ENCODE results near the gene WNT11.

The WNT11 gene

DNA sequence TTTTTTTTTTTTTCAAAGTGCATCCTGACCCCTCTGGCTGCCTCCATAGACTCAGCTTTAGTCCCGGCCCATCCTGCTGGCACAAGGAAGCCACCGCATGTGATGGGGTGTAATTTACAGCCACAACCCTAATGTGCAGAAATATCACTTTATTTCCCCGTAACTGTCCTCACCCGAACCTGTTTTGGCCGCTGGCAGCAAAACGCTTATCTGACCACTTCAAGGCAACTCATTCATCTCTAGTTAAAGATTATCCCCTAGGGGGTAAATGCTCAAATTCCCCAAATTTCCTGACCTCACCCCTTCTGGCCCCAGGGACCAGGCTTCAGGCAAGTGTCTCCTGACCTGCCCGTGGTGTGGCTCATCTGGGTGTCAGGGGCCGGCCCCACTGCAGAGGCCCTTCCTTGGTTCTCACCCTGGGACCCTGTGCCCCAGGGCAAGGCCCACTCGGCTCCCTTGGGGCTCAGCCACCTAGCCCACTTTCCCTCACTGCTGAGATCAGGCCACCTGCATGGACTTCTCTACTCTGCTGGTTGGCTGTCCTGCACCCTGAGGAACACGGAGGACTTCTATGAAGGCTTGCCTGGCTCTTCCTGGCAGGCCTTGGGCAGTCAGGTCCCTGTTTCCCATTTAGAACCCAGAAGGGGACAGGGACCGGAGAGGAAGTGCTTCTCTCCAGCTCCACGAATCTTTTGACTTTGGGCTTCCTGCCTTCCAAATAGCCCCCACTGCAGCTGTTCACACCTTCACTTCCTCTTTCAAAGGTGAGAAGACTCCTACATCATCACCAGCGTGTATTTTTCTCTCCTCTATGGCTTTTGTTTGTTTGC lies 53.3 kb downstream of the WNT11 start:
- no peak for DNase-seq

- DNase-seq, result peak; percentile 71
Measured at GRCh38 chr11:76152086-76152681, 54.1 kb downstream of the WNT11 start.

- no peak for DNase-seq
Measured at GRCh38 chr11:76151556-76152085, 54.7 kb downstream of the WNT11 start.

DNA sequence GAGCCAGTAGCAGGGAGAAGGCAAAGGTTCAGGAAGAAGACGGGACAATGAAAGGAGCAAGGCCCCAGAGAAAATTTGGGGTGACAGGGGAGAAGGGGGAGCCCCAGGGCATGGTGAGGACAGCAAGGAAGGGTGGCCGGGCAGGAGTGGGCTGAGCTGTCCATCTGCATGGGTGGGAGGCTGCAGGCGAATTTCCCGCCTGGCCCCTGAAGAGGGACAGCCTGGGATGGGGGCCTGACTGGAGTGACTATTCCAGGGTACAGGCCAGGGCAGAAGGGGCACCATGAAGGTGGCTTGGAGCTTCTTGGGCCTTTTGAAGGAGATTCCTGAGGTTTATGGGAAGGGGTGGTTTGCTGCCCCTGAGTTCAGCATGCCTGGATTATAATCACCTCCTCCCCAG lies 56.2 kb downstream of the WNT11 start:
- DNase-seq, result no peak

- no peak for DNase-seq
Measured at GRCh38 chr11:76149713-76150112, 56.6 kb downstream of the WNT11 start.

DNA sequence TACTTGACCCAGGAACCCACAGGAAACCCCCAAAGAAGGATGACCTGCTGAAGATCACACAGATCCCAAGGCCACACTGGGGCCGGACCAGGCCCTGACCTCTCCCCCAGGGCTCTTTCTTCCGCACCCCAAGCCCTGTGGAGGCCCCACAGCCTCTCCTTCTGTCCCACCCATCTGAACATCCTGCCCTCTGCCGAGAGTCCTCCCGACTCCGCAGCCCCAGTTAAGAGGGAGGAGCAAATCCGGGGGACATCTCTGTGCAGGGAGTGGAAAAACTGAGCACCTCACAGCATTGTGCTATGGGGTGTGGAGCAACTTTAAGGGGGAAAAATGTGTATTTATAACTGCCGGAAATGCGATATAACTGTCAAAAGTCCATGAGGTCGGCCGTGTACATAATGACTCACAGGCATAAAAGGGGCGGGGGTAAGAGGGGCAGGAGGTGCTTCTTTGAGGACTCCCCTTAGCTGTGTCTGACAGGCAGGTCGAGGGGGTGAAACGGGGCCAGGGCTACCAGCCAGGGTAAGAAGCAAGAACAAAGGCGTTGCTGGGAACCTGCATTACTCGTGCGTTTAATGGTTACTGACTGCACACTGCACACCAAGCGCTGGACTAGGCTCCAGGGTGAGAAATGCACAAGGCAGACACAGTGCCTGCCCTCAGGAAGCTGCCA lies 57.2 kb downstream of the WNT11 start:
- no peak for DNase-seq

GRCh38 chr11:76148231-76148630 lies 58.1 kb downstream of the WNT11 start:
- no peak for DNase-seq

DNA sequence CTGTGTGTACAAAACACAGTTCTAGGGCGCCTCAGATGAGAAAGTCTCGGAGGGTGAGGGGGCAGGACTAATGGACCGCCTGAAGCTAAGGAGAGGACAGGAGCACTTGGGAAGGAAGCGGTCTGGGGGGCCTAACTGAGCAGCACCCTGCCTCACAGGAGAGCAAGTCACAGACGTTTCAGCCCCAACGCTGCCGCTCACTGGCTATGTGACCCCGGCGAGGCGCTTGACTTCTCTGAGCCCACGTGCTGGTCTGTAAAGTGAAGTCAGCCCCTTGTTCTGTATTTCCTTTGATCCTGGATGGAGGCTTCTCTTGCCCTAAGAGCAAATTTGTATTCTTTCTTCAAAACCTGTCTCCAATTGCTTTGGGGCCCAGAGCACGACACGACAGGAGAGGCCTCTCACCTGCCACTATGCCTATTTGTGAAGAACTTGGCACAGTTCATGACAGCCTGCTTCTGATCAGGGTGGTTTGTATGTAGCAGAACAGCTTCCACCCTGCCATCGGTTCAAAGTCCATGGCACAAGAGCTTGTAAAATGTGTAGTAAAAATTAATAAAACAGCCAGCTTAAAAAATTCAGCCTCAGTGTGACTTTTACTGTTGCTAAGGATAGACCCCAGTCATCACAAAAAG lies 59.1 kb downstream of the WNT11 start:
- DNase-seq, result no peak

GRCh38 chr11:76143274-76143673 lies 63.0 kb downstream of the WNT11 start:
- no peak for DNase-seq

DNA sequence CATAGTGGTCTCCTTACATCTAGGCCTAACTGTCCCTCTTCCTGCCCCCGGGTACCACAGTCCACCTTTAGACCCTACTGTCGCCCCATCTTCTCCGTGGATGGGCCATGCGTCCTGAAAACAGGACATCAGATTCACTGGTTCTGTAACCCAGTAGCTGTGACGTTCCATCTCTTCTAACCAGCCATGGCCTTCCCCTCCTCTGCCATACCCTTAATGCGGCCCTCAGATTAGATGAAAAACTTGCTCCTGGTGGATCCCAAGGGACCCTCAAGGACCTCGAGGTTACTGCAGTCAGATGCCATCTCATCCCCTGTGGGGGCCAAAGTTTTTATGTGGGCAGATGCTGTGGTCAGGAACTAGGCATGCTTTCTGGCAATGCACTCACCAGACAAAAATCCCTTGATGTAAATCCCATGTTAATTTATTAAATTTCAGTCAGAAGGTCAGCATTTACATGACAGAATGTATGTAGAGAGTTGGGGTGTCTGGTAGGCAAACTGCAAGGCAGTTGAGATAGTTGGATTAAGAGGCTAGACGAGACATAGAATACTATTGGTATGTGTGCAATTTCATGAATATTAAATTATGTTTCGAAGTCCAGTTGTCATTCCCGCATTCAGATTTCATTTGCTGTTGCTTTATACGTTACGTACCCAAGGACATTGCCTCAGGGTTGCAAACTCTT lies 64.3 kb downstream of the WNT11 start:
- DNase-seq, result no peak

GRCh38 chr11:76140912-76141574 lies 65.3 kb downstream of the WNT11 start:
- DNase-seq, result no peak

GRCh38 chr11:76139314-76139713 lies 67.0 kb downstream of the WNT11 start:
- DNase-seq, result no peak
